Endothelial cell of coronary artery (primary cell): ENCODE measurements around the gene ARGLU1. TPM values are rescaled to one million over a fixed set of nuclear protein-coding genes. Genes with fewer than 3 reads are reported as not detected.

Experiments
- total RNA-seq: library from RNA; depleted of rRNA; stranded (reverse); fragments of >200 nt; gene quantifications from 2 replicates; pipeline ENCODE4 v1.2.3, GENCODE V29; 2014

Gene ARGLU1, protein sequence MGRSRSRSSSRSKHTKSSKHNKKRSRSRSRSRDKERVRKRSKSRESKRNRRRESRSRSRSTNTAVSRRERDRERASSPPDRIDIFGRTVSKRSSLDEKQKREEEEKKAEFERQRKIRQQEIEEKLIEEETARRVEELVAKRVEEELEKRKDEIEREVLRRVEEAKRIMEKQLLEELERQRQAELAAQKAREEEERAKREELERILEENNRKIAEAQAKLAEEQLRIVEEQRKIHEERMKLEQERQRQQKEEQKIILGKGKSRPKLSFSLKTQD
- 63.2 and 86.8 TPM in 2 replicates for total RNA-seq

GRCh38 chr13:106567474-106568298 lies at the start of gene ARGLU1:
Gene ARGLU1, minus strand, starts transcription at chr13:106568137. Its CDS starts 218 bp downstream, at chr13:106567919.

DNA sequence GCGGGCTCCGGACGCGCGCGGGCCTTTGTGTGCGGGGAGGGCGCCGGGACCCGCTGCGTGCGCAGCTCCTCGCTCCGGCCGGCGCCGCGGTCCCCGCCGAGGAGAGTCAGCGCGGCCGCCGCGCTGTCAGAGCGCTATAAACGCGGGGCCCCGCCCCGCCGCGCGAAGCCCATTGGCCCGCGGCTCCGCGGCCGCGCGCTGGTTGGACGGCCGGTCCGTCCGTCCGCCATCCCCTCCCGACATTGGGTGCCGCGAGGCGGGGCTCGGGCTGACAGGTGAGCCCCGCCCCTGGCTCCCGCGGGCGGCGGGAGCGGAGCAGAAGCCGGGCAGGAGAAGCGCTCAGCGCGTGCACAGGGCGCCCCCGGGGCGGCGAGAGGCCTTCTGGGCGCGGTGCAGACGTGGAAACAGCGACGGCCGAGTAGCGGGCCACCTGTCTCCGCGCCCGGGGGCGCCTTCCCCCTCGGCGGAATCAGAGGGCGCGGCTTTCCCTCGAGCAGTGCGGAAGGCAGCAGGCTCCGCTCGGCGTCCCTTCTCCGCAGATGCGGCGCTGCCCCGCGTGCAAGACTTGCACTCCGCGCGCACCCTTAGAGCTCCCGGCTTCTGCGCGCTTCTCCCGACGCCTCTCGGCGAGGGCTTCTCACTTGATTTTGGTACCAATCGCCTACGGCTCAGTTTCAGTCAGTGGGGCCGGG lies 32.2 kb downstream of the ARGLU1 start, which contains the start of gene EFNB2:
Gene EFNB2 (minus strand): TSS at position 111 of the 692 bp plus-strand sequence. CDS start 698 bp downstream, outside the sequence.

Other genes with a start within 250 kb of the ARGLU1 start
- gene EFNB2, start 32.5 kb downstream of the ARGLU1 start, total RNA-seq: 50.2 and 129 TPM in 2 replicates